Left colon (tissue), 2 donors: Measurements from ENCODE around the gene SPINK8. TPM values are rescaled to one million over a fixed set of nuclear protein-coding genes. Genes with fewer than 3 reads are reported as not detected.

ENCODE experiments used
- ATAC-seq: fragments of 200-7000 bp; cut with Tn5 transposase; one replicate; pipeline ENCODE4 v1.9.1; 2020; ENCODE audit warnings: mild to moderate bottlenecking, moderate library complexity
- DNase-seq, 2 donors: peaks; one replicate each; pipeline ENCODE4 v3.0.0-alpha.2; 2020
- intact Hi-C, 2 donors: fragments of 100-400 bp; cut with DNase I in 1 of 2; cut with micrococcal nuclease in 1 of 2; formaldehyde crosslinking; loops; one replicate each; pipeline versions ENCODE4 v1.11.2 to v1.14.0; 2022; cut with DNase I, micrococcal nuclease
- microRNA-seq, 2 donors: library from miRNA; unstranded; fragments of <30 nt; microRNA quantifications; one replicate each; pipeline versions ENCODE4 v1.1.0 to v1.2.0, GENCODE V29; 2020
- total RNA-seq, 2 donors: library from RNA; stranded (reverse); fragmentation: NEBNext Ultra II Directional; extraction: Animal tissue kit (Norgen Biotek cat#: 25700); gene quantifications; one replicate each; pipeline ENCODE4 v1.2.1, GENCODE V29; 2021
- donor health status: DM: no; HTN: no; CAD: no.
- donor health status: DM: yes; HTN: yes; CAD: no.

SPINK8 gene
- total RNA-seq, 2 donors from 2014 or later: not detected

- no peak for ATAC-seq
- no peak for DNase-seq
- intact Hi-C loops: no loop called here
Measured at GRCh38 chr3:48258530-48258929, 74.9 kb downstream of the SPINK8 start.

Small RNA genes lying within 50 kb of the gene (microRNA-seq; reads per million reads assigned to microRNA genes)
- gene MIR2115: 0 reads per million in 2 donors

Other genes starting within 250 kb of the SPINK8 start
- 1 to 10 TPM; 4.0 to 6.6 TPM for gene CDC25A, start 145.2 kb downstream of the SPINK8 start, total RNA-seq
- gene CAMP, start 110.2 kb downstream of the SPINK8 start, total RNA-seq: under 1 TPM in 1 of 2 donors, not detected in 1; 0.40 TPM
- 1 to 10 TPM; 8.7 to 9.6 TPM for gene ZNF589, start 92.6 kb downstream of the SPINK8 start, total RNA-seq
- gene NME6, start 32.3 kb downstream of the SPINK8 start, total RNA-seq: 10 to 100 TPM; 22.4 to 33.5 TPM
- gene FBXW12, start 38.6 kb upstream of the SPINK8 start, total RNA-seq: not detected
- 100 to 1,000 TPM in 1 of 2 donors, 10 to 100 TPM in 1; 91.1 to 114 TPM for gene PLXNB1, start 96.4 kb upstream of the SPINK8 start, total RNA-seq
- gene CCDC51, start 106.5 kb upstream of the SPINK8 start, total RNA-seq: 10 to 100 TPM; 13.3 to 21.2 TPM
- 100 to 1,000 TPM; 165 to 192 TPM for gene TMA7, start 106.6 kb upstream of the SPINK8 start, total RNA-seq
- 1 to 10 TPM; 3.8 to 4.4 TPM for gene ATRIP, start 113.1 kb upstream of the SPINK8 start, total RNA-seq
- 100 to 1,000 TPM; 103 to 116 TPM for gene SHISA5, start 170.5 kb upstream of the SPINK8 start, total RNA-seq
- gene PFKFB4, start 223.1 kb upstream of the SPINK8 start, total RNA-seq: 1 to 10 TPM; 6.0 to 10.0 TPM
- gene UCN2, start 230.1 kb upstream of the SPINK8 start, total RNA-seq: not detected